ENCODE data around the gene RERE. TPM values are rescaled to one million over a fixed set of nuclear protein-coding genes. Genes with fewer than 3 reads are reported as not detected.

RERE gene
- total RNA-seq, 2 experiments from 2014 or later: 45.8 to 57.1 TPM

DNA sequence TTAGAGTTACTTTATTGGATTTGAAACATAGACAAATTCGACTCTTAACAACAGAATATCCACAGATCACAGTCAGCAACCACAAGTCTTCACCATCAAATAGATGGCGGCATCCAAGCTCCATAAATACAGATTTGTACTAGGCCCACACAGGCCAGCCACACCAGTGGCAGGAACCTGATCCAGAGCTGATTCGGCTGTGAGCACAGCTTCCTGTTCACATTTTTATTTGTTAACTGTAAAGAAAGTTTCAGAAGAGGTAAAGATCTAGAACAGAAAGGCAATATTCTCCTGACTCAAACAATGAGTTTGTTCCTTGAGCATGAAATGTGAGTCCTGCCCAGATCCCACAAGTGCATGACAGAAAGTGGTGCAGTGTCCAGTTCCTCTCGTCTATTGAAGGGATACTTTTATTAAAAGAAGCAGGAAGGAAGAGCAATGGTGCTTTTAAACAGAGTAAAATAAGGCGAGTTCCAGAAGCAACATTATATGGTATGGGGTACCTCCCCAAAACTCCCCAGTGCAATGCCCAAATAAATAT, 293.7 kb downstream of the RERE start:
- Mint-ChIP-seq H3K4me3 (peak overlapping the region; percentile 48), H3K9me3 (no peaks in the 10 kb centered on the region), H3K4me1 (ENCODE audit: low read depth) (peaks cover 53% of the 10 kb centered on the region), H3K27me3 (no peaks in the 10 kb centered on the region), H3K36me3 (ENCODE audit: low read depth) (peaks cover 17% of the 10 kb centered on the region), H3K27ac (no peak overlapping the region)
- intact Hi-C loops (cut with micrococcal nuclease): loop anchor here (2.0 kb wide), 2 partner anchors 13 to 51 kb away; no protein-coding TSS in a partner anchor
- ChIA-PET CTCF (interaction anchor here (0.6 to 1.3 kb wide), 3 partner anchors 8 to 509 kb away, joined by 3 to 4 read pairs (median 3); no protein-coding TSS in a partner anchor), POLR2A (interaction anchor here (0.6 to 1.9 kb wide), 3 partner anchors 9 to 100 kb away, joined by 4 to 6 read pairs (median 6); no protein-coding TSS in a partner anchor)
- TF ChIP-seq CTCF (IDR thresholded peaks at IDR 0.05): no peak
- ATAC-seq (no peak), DNase-seq (peak; percentile 38)

- Mint-ChIP-seq H3K36me3 (ENCODE audit: low read depth) (peaks cover 16% of the 10 kb centered on the region), H3K9me3 (no peaks in the 10 kb centered on the region), H3K4me1 (ENCODE audit: low read depth) (peaks cover 70% of the 10 kb centered on the region), H3K27me3 (no peaks in the 10 kb centered on the region), H3K27ac (peak overlapping the region; percentile 55), H3K4me3 (no peak overlapping the region)
- CTCF ChIA-PET: no interaction called here
- ATAC-seq: no peak
- no peak for DNase-seq
- intact Hi-C loops (cut with micrococcal nuclease): no loop called here
- POLR2A ChIA-PET: interaction anchor here (1.6 kb wide), 1 partner anchor 12 kb away, joined by 4 read pairs; no protein-coding TSS in a partner anchor
- TF ChIP-seq CTCF (IDR thresholded peaks at IDR 0.05): no peak
Measured at GRCh38 chr1:8520483-8520966, 296.9 kb downstream of the RERE start.

- TF ChIP-seq CTCF (IDR thresholded peaks at IDR 0.05): no peak
- CTCF ChIA-PET: no interaction called here
- no peaks in the 10 kb centered on the region for H3K27me3 Mint-ChIP-seq
- H3K9me3 Mint-ChIP-seq: no peaks in the 10 kb centered on the region
- intact Hi-C loops (cut with micrococcal nuclease): no loop called here
- no peak overlapping the region for H3K4me3 Mint-ChIP-seq
- H3K4me1 Mint-ChIP-seq (ENCODE audit: low read depth): peaks cover 65% of the 10 kb centered on the region
- ATAC-seq (no peak), DNase-seq (no peak)
- H3K36me3 Mint-ChIP-seq (ENCODE audit: low read depth): peaks cover 16% of the 10 kb centered on the region
- POLR2A ChIA-PET: no interaction called here
- H3K27ac Mint-ChIP-seq: no peak overlapping the region
Measured at GRCh38 chr1:8519167-8519566, 298.3 kb downstream of the RERE start.

- CTCF ChIA-PET: no interaction called here
- no peak overlapping the region for H3K27ac Mint-ChIP-seq
Measured at GRCh38 chr1:8518490-8518801, 299.0 kb downstream of the RERE start.

More at GRCh38 chr1:8518490-8518801, 299.0 kb downstream of the RERE start:
- ATAC-seq (no peak), DNase-seq (no peak)
- TF ChIP-seq CTCF (IDR thresholded peaks at IDR 0.05): no peak
- intact Hi-C loops (cut with micrococcal nuclease): no loop called here
- Mint-ChIP-seq H3K4me3 (no peak overlapping the region), H3K27me3 (no peaks in the 10 kb centered on the region), H3K4me1 (ENCODE audit: low read depth) (peaks cover 61% of the 10 kb centered on the region), H3K36me3 (ENCODE audit: low read depth) (peaks cover 12% of the 10 kb centered on the region), H3K9me3 (no peaks in the 10 kb centered on the region)
- POLR2A ChIA-PET: no interaction called here
